HepG2 (cell line): ENCODE data around the gene GABRR3. TPM values are rescaled to one million over a fixed set of nuclear protein-coding genes. Genes with fewer than 3 reads are reported as not detected.

Experiments used
- ATAC-seq: fragments of 200-7000 bp; cut with Tn5 transposase; 3 replicates; pipeline ENCODE4 v1.9.1; 2020; ENCODE audit warnings: mild to moderate bottlenecking, moderate library complexity
- BruUV-seq: library from RNA; stranded (reverse); fragments of 400-500 nt; replicated peaks from 2 replicates; lab custom pipeline; 2021; lab: Mats Ljungman, UMichigan
- CTCF ChIA-PET: fragments of 300-600 bp; formaldehyde crosslinking; extraction: SDS; loops from one replicate; lab custom pipeline; 2021; ENCODE audit warnings: low total read pairs, inconsistent platforms, low intra/inter-chr PET ratio; lab: Yijun Ruan, JAX
- POLR2A ChIA-PET: fragments of 350-600 bp; sonication (Branson Sonifier 250); formaldehyde crosslinking; loops from one replicate; lab custom pipeline; 2020; ENCODE audit warnings: antibody characterized with exemption, inconsistent platforms; lab: Yijun Ruan, JAX
- DNase-seq: peaks from one replicate; pipeline ENCODE4 v3.0.0-alpha.2; 2015; ENCODE audit warnings: low spot score
- FAIRE-seq: peaks from 3 replicates; lab custom pipeline; 2011; peaks lifted over from hg19 to GRCh38; lab: Jason Lieb, UNC
- H2AFZ ChIP-seq: one replicate; pipeline ENCODE4 v1.6.1; 2011; ENCODE audit warnings: low read length, inconsistent platforms
- H3K27ac ChIP-seq: fragments of 300-600 bp; 3 replicates; pipeline ENCODE4 v1.8.0; 2011; ENCODE audit warnings: mixed run types, mild to moderate bottlenecking, mixed read lengths, low read length, inconsistent platforms; ENCODE audit not compliant: insufficient read depth; ENCODE audit errors: extremely low read length
- H3K27me3 ChIP-seq, 2 experiments: fragments of 200-600 bp in 1 of 2; 2 replicates in 1 of 2; 3 replicates in 1 of 2; pipeline versions ENCODE4 v1.6.0 to v1.8.0; 2011; ENCODE audit warnings: low read length in 2 of 2, mild to moderate bottlenecking in 2 of 2, moderate library complexity in 2 of 2, inconsistent platforms in 1 of 2; ENCODE audit not compliant: insufficient read depth in 2 of 2, control insufficient read depth in 1 of 2
- H3K36me3 ChIP-seq, 2 experiments: fragments of 200-600 bp in 1 of 2; replicated peaks in 1 of 2; 2 replicates in 1 of 2; 3 replicates in 1 of 2; pipeline versions ENCODE4 v1.5.1 to v1.8.0; 2011; ENCODE audit warnings: low read length in 2 of 2, inconsistent platforms in 1 of 2; ENCODE audit not compliant: insufficient read depth in 2 of 2, control insufficient read depth in 1 of 2
- H3K4me1 ChIP-seq: 2 replicates; pipeline ENCODE4 v1.5.1; 2012; ENCODE audit warnings: low read length, inconsistent platforms; ENCODE audit not compliant: insufficient read depth
- H3K4me2 ChIP-seq: 2 replicates; pipeline ENCODE4 v1.6.0; 2011; ENCODE audit warnings: low read depth, low read length, inconsistent platforms
- H3K4me3 ChIP-seq, 3 experiments: fragments of 200-600 bp in 1 of 3; sonication (generic), shearing (Covaris generic) in 1 of 3; replicated peaks in 1 of 3; 2 replicates each; pipeline ENCODE4 v1.5.1; 2011 to 2016; ENCODE audit warnings: low read length in 3 of 3, inconsistent platforms in 2 of 3, low read depth in 2 of 3, mild to moderate bottlenecking in 2 of 3, control low read depth in 1 of 3, mixed read lengths in 1 of 3; ENCODE audit not compliant: insufficient read depth in 1 of 3
- H3K79me2 ChIP-seq: one replicate; pipeline ENCODE4 v1.6.1; 2011; ENCODE audit warnings: low read length, inconsistent platforms; ENCODE audit not compliant: insufficient read depth
- H3K9ac ChIP-seq: 2 replicates; pipeline ENCODE4 v1.6.0; 2011; ENCODE audit warnings: mild to moderate bottlenecking, low read depth, low read length, inconsistent platforms; ENCODE audit not compliant: insufficient read depth
- H3K9me3 ChIP-seq: 2 replicates; pipeline ENCODE4 v1.5.1; 2012; ENCODE audit warnings: mild to moderate bottlenecking, low read length
- H4K20me1 ChIP-seq: 2 replicates; pipeline ENCODE4 v1.6.0; 2011; ENCODE audit warnings: inconsistent platforms, mild to moderate bottlenecking, low read length, moderate library complexity; ENCODE audit not compliant: insufficient read depth
- ARID2 ChIP-seq: sonication (generic); formaldehyde crosslinking; IDR thresholded peaks from 2 replicates; pipeline ENCODE4 v1.8.1; 2022; ENCODE audit warnings: mild to moderate bottlenecking, missing genetic modification reagents, borderline replicate concordance
- CTCF ChIP-seq: sonication (generic); formaldehyde crosslinking; IDR thresholded peaks from 2 replicates; pipeline ENCODE4 v1.5.0; 2020; ENCODE audit warnings: mild to moderate bottlenecking, missing genetic modification reagents, moderate library complexity
- DMTF1 ChIP-seq: sonication (generic); formaldehyde crosslinking; IDR thresholded peaks from 2 replicates; pipeline ENCODE4 v1.4.0; 2020; ENCODE audit warnings: mild to moderate bottlenecking, missing genetic modification reagents
- HOXA3 ChIP-seq: sonication (generic); formaldehyde crosslinking; IDR thresholded peaks from 2 replicates; pipeline ENCODE4 v1.5.0; 2020; ENCODE audit warnings: missing genetic modification reagents
- RBFOX2 ChIP-seq: fragments of 200-400 bp; formaldehyde crosslinking; IDR thresholded peaks from 2 replicates; pipeline ENCODE4 v1.6.1; 2017; ENCODE audit warnings: low read depth, mild to moderate bottlenecking, low read length
- TEAD3 ChIP-seq: optimal IDR thresholded peaks from 2 replicates; pipeline ENCODE3; 2016; ENCODE audit warnings: borderline replicate concordance
- ZBTB33 ChIP-seq: sonication (generic); formaldehyde crosslinking; IDR thresholded peaks from 2 replicates; pipeline ENCODE4 v1.4.0; 2020; ENCODE audit warnings: missing genetic modification reagents
- ZFYVE20 ChIP-seq: sonication (generic); formaldehyde crosslinking; IDR thresholded peaks from 2 replicates; pipeline ENCODE4 v1.8.0; 2023; ENCODE audit warnings: low read depth, mild to moderate bottlenecking, moderate library complexity, missing genetic modification reagents, borderline replicate concordance
- ZMYM4 ChIP-seq: sonication (generic); formaldehyde crosslinking; IDR thresholded peaks from 2 replicates; pipeline ENCODE4 v1.8.1; 2023; ENCODE audit warnings: mild to moderate bottlenecking, missing genetic modification reagents
- ZNF205 ChIP-seq: IDR thresholded peaks from 2 replicates; pipeline ENCODE4 v1.6.1; 2018; ENCODE audit warnings: missing biosample characterization, missing genetic modification reagents
- ZNF546 ChIP-seq: sonication (generic); formaldehyde crosslinking; conservative IDR thresholded peaks from 2 replicates; pipeline ENCODE4 v1.8.1; 2023; ENCODE audit warnings: mild to moderate bottlenecking, missing genetic modification reagents
- ZSCAN22 ChIP-seq: sonication (generic); formaldehyde crosslinking; IDR thresholded peaks from 2 replicates; pipeline ENCODE4 v1.4.0; 2020; ENCODE audit warnings: mild to moderate bottlenecking, missing genetic modification reagents
- WGBS: methylation state at CpG from one replicate; pipeline ENCODE4 v1.1.6; 2017; ENCODE audit warnings: low lambda C conversion rate; 5-methylcytosine and 5-hydroxymethylcytosine counted together
- in situ Hi-C: cut with HindIII; loops from 2 replicates; pipeline ENCODE4 v1.10.0; 2017; ENCODE audit warnings: low pct_unique_long_range_greater_than_20kb; ENCODE audit not compliant: extremely low pct_ligation_motif_present
- intact Hi-C: fragments of 100-400 bp; cut with micrococcal nuclease; formaldehyde crosslinking; loops from one replicate; pipeline ENCODE4 v1.10.0; 2022; ENCODE audit not compliant: unreplicated experiment
- polyA plus RNA-seq, 8 experiments: library from polyadenylated mRNA; depleted of rRNA in 3 of 8; stranded (reverse) in 7 of 8; unstranded in 1 of 8; fragments of >200 nt; fragmentation: Illumina TruSeq in 4 of 8; extraction: Trizol in 4 of 8; gene quantifications; 2 replicates each; pipeline versions ENCODE4 v1.2.1 to v1.2.3, GENCODE V29; 2011 to 2016; ENCODE audit warnings: low read depth in 4 of 8, missing spikeins in 1 of 8, mixed read lengths in 1 of 8; ENCODE audit not compliant: insufficient read depth in 1 of 8
- total RNA-seq, 5 experiments: library from RNA; depleted of rRNA; stranded (reverse); fragments of >200 nt; fragmentation: Illumina TruSeq; extraction: Trizol; gene quantifications; 2 replicates each; pipeline ENCODE4 v1.2.3, GENCODE V29; 2016; ENCODE audit warnings: low read depth in 1 of 5

Gene GABRR3
- total and polyA plus RNA-seq, 2 of the 13 experiments (the other 11 are each of a cell fraction or from before 2014, with no cell fraction given) = 0.42 to 0.83 TPM

GRCh38 chr3:97968376-97968775 lies 66.7 kb downstream of the GABRR3 start (continued):
- TF ChIP-seq DMTF1 (CRISPR knock-in tag) = no peak
- no peak for TF ChIP-seq ZFYVE20
- TF ChIP-seq ZNF205 (CRISPR knock-in tag) = no peak
- no peak for TF ChIP-seq TEAD3 (CRISPR knock-in tag)
- no peak for TF ChIP-seq ARID2 (CRISPR knock-in tag)

- Histone ChIP-seq H3K27ac (no peak overlapping the region), H3K4me2 (no peak overlapping the region)
- POLR2A ChIA-PET = no interaction called here
- 96% methylated on average over 8 of the region's 8 CpGs for WGBS
- no peak for FAIRE-seq
- TF ChIP-seq ZSCAN22 (CRISPR knock-in tag) = no peak
- TF ChIP-seq ZBTB33 (CRISPR knock-in tag) = peak; percentile 99
- 0 out of 2 replicates have a peak, but pooled peaks have one; percentile 20 for TF ChIP-seq CTCF
- no peak for TF ChIP-seq ZNF546 (CRISPR knock-in tag)
- no peak for TF ChIP-seq RBFOX2
- TF ChIP-seq HOXA3 = peak; percentile 22; the same call in 1 of the 2 replicates
- TF ChIP-seq ZMYM4 (CRISPR knock-in tag) = 0 out of 2 replicates have a peak, but pooled peaks have one; percentile 29
- TF ChIP-seq, all 625 proteins: peak for 4
- peaks cover 77% of the 10 kb centered on the region for H3K79me2 ChIP-seq
- H4K20me1 ChIP-seq = no peaks in the 10 kb centered on the region
- no peak overlapping the region for H3K4me3 ChIP-seq
- no peaks in the 10 kb centered on the region for H3K9me3 ChIP-seq
- CTCF ChIA-PET = no interaction called here
- intact Hi-C loops (no loop called here), in situ Hi-C loops (no loop called here)
- H3K4me1 ChIP-seq = peaks cover 56% of the 10 kb centered on the region
- no peak overlapping the region for H2AFZ ChIP-seq
- no peak for ATAC-seq
- H3K36me3 ChIP-seq = peaks cover 7 to 32% of the 10 kb centered on the region in 2 experiments
- no TSS peak for BruUV-seq
- H3K9ac ChIP-seq = no peak overlapping the region
- H3K27me3 ChIP-seq = no peaks in the 10 kb centered on the region; a peak in 1 of 5 replicates
- no peak for DNase-seq
Measured at GRCh38 chr3:97967966-97968365, 67.1 kb downstream of the GABRR3 start.
